GM19099 (cell line): ENCODE data around the gene LMBRD1.

Experiments used
- POLR2A ChIP-seq: IDR thresholded peaks from 3 replicates; pipeline ENCODE4 v1.6.1; 2011; ENCODE audit warnings: low read depth; ENCODE audit not compliant: insufficient read length; ENCODE audit errors: extremely low read depth

Gene LMBRD1

DNA sequence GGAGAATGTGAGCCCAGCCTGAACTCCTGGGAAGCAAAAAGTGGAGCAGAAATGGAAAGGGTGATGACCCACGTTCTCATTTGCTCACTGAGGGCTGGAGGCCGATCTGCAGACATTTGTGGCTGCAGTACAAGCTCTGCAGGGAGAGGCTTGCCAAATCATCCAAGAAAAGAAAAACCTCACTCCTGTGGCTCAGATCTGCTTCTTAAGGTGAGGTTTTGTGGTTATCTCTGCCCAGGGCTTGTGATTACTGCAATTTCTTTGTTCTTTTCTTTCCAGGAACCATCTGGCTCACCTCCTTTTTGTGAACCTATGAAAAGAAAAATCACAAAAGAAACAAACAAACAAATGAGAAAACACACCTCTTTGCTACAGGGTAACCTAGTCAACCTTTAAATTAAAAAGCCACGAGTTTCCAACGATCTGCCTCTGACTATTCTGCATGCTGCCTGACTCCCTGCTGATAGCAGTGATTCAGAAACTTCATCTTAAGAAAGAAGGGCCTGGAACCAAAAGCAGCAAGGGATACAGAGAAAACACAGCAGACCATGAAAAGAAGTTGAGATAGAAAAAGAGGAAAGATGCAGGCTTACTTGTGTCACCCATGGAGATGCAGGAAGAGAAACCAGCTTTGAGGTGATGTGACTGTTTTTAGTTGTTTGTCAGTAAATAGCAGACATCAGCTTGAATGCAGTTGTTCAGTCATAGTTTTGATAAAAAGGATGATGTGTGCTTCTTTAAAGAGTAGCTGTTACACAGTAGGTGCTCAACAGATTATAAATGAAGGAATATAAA, 165.1 kb downstream of the LMBRD1 start:
- no peak for TF ChIP-seq POLR2A

DNA sequence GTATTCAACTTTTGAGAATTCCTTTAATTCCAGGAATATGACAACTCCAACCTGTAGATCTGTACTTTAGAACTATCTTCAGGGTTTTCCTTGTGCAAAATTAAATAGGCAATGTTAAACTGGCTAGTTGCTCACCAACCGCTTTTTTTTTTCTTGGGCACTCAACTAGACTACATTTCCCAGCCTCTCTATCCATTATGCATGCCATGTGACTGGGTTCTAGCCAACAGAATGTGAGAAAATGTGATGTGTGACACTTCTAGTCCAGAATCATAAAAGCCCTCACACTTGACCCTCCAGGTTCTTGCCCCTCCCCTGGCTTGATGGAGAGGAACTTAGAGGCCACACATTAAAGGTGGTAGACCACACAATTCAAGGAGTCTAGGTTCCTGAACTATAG, 166.0 kb downstream of the LMBRD1 start:
- no peak for TF ChIP-seq POLR2A

DNA sequence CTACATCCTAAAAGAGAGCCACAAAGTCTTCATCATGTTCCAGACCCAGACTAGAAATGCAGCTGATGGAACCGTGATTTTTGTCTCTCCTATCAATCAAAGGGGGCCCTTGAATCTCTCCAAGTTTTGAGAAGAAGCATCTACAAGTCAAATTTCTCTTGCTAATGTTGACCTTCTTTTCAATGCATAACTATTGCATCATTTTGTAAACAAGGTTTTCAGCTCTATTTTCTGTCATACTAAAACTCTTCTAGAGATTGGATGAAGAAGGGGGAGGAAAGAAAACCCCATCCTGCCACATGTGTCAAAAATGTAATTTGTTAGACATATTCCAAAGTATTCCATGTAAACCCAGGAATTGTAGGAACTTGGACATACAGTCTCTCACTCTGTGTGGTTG, 169.2 kb downstream of the LMBRD1 start:
- no peak for TF ChIP-seq POLR2A

DNA sequence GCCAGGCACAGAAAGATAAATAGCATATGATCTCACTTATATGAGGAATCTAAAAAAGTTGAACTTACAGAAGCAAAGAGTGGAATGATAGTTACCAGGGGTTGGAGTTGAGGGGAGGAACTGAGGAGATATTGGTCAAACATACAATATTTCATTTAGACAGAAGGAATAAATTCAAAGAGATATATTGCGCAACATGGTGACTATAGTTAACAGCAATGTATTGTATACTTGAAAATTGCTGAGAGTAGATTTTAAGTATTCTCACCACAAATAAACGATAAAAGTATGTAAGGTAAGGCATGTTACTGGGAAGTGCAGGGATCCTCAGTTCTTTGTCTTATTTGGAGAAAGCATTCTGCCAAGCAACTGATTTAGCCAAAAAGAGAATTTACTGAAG, 171.9 kb downstream of the LMBRD1 start:
- TF ChIP-seq POLR2A = no peak
